HepG2 (cell line): ENCODE data around the gene CNTD1. TPM values are rescaled to one million over a fixed set of nuclear protein-coding genes. Genes with fewer than 3 reads are reported as not detected.

Experiments used
- ATAC-seq: fragments of 200-7000 bp; cut with Tn5 transposase; 3 replicates; pipeline ENCODE4 v1.9.1; 2020; ENCODE audit warnings: mild to moderate bottlenecking, moderate library complexity
- BruUV-seq: library from RNA; stranded (reverse); fragments of 400-500 nt; replicated peaks from 2 replicates; lab custom pipeline; 2021; lab: Mats Ljungman, UMichigan
- CTCF ChIA-PET: fragments of 300-600 bp; formaldehyde crosslinking; extraction: SDS; loops from one replicate; lab custom pipeline; 2021; ENCODE audit warnings: low total read pairs, inconsistent platforms, low intra/inter-chr PET ratio; lab: Yijun Ruan, JAX
- POLR2A ChIA-PET: fragments of 350-600 bp; sonication (Branson Sonifier 250); formaldehyde crosslinking; loops from one replicate; lab custom pipeline; 2020; ENCODE audit warnings: antibody characterized with exemption, inconsistent platforms; lab: Yijun Ruan, JAX
- DNase-seq: peaks from one replicate; pipeline ENCODE4 v3.0.0-alpha.2; 2015; ENCODE audit warnings: low spot score
- FAIRE-seq: peaks from 3 replicates; lab custom pipeline; 2011; peaks lifted over from hg19 to GRCh38; lab: Jason Lieb, UNC
- H2AFZ ChIP-seq: one replicate; pipeline ENCODE4 v1.6.1; 2011; ENCODE audit warnings: low read length, inconsistent platforms
- H3K27ac ChIP-seq: fragments of 300-600 bp; 3 replicates; pipeline ENCODE4 v1.8.0; 2011; ENCODE audit warnings: mixed run types, mild to moderate bottlenecking, mixed read lengths, low read length, inconsistent platforms; ENCODE audit not compliant: insufficient read depth; ENCODE audit errors: extremely low read length
- H3K27me3 ChIP-seq, 2 experiments: fragments of 200-600 bp in 1 of 2; 2 replicates in 1 of 2; 3 replicates in 1 of 2; pipeline versions ENCODE4 v1.6.0 to v1.8.0; 2011; ENCODE audit warnings: low read length in 2 of 2, mild to moderate bottlenecking in 2 of 2, moderate library complexity in 2 of 2, inconsistent platforms in 1 of 2; ENCODE audit not compliant: insufficient read depth in 2 of 2, control insufficient read depth in 1 of 2
- H3K36me3 ChIP-seq, 2 experiments: fragments of 200-600 bp in 1 of 2; replicated peaks in 1 of 2; 2 replicates in 1 of 2; 3 replicates in 1 of 2; pipeline versions ENCODE4 v1.5.1 to v1.8.0; 2011; ENCODE audit warnings: low read length in 2 of 2, inconsistent platforms in 1 of 2; ENCODE audit not compliant: insufficient read depth in 2 of 2, control insufficient read depth in 1 of 2
- H3K4me1 ChIP-seq: 2 replicates; pipeline ENCODE4 v1.5.1; 2012; ENCODE audit warnings: low read length, inconsistent platforms; ENCODE audit not compliant: insufficient read depth
- H3K4me2 ChIP-seq: 2 replicates; pipeline ENCODE4 v1.6.0; 2011; ENCODE audit warnings: low read depth, low read length, inconsistent platforms
- H3K4me3 ChIP-seq, 3 experiments: fragments of 200-600 bp in 1 of 3; sonication (generic), shearing (Covaris generic) in 1 of 3; replicated peaks in 1 of 3; 2 replicates each; pipeline ENCODE4 v1.5.1; 2011 to 2016; ENCODE audit warnings: low read length in 3 of 3, inconsistent platforms in 2 of 3, low read depth in 2 of 3, mild to moderate bottlenecking in 2 of 3, control low read depth in 1 of 3, mixed read lengths in 1 of 3; ENCODE audit not compliant: insufficient read depth in 1 of 3
- H3K79me2 ChIP-seq: one replicate; pipeline ENCODE4 v1.6.1; 2011; ENCODE audit warnings: low read length, inconsistent platforms; ENCODE audit not compliant: insufficient read depth
- H3K9ac ChIP-seq: 2 replicates; pipeline ENCODE4 v1.6.0; 2011; ENCODE audit warnings: mild to moderate bottlenecking, low read depth, low read length, inconsistent platforms; ENCODE audit not compliant: insufficient read depth
- H3K9me3 ChIP-seq: 2 replicates; pipeline ENCODE4 v1.5.1; 2012; ENCODE audit warnings: mild to moderate bottlenecking, low read length
- H4K20me1 ChIP-seq: 2 replicates; pipeline ENCODE4 v1.6.0; 2011; ENCODE audit warnings: inconsistent platforms, mild to moderate bottlenecking, low read length, moderate library complexity; ENCODE audit not compliant: insufficient read depth
- NFE2L1 ChIP-seq: sonication (generic); formaldehyde crosslinking; IDR thresholded peaks from 2 replicates; pipeline ENCODE4 v1.4.0; 2020; ENCODE audit warnings: missing genetic modification reagents, mild to moderate bottlenecking, borderline replicate concordance
- NR0B2 ChIP-seq: sonication (generic); formaldehyde crosslinking; IDR thresholded peaks from 2 replicates; pipeline ENCODE4 v1.4.0; 2020; ENCODE audit warnings: mild to moderate bottlenecking, missing genetic modification reagents
- TEAD2 ChIP-seq: sonication (generic); formaldehyde crosslinking; IDR thresholded peaks from 2 replicates; pipeline ENCODE4 v1.9.0; 2021; ENCODE audit warnings: missing genetic modification reagents
- TSC22D2 ChIP-seq: sonication (generic); formaldehyde crosslinking; IDR thresholded peaks from 2 replicates; pipeline ENCODE4 v1.5.1; 2020; ENCODE audit warnings: missing genetic modification reagents, mild to moderate bottlenecking, borderline replicate concordance
- ZBTB4 ChIP-seq: sonication (generic); formaldehyde crosslinking; IDR thresholded peaks from 2 replicates; pipeline ENCODE4 v1.4.0; 2020; ENCODE audit warnings: missing genetic modification reagents, mild to moderate bottlenecking, borderline replicate concordance
- ZNF142 ChIP-seq: sonication (generic); formaldehyde crosslinking; IDR thresholded peaks from 2 replicates; pipeline ENCODE4 v1.4.0; 2020; ENCODE audit warnings: missing genetic modification reagents
- ZNF510 ChIP-seq: sonication (generic); formaldehyde crosslinking; IDR thresholded peaks from 2 replicates; pipeline ENCODE4 v1.4.0; 2020; ENCODE audit warnings: low read depth, mild to moderate bottlenecking, missing genetic modification reagents
- ZNF83 ChIP-seq: sonication (generic); formaldehyde crosslinking; IDR thresholded peaks from 2 replicates; pipeline ENCODE4 v1.4.0; 2020; ENCODE audit warnings: missing genetic modification reagents, mild to moderate bottlenecking, borderline replicate concordance
- WGBS: methylation state at CpG from one replicate; pipeline ENCODE4 v1.1.6; 2017; ENCODE audit warnings: low lambda C conversion rate; 5-methylcytosine and 5-hydroxymethylcytosine counted together
- in situ Hi-C: cut with HindIII; loops from 2 replicates; pipeline ENCODE4 v1.10.0; 2017; ENCODE audit warnings: low pct_unique_long_range_greater_than_20kb; ENCODE audit not compliant: extremely low pct_ligation_motif_present
- intact Hi-C: fragments of 100-400 bp; cut with micrococcal nuclease; formaldehyde crosslinking; loops from one replicate; pipeline ENCODE4 v1.10.0; 2022; ENCODE audit not compliant: unreplicated experiment
- polyA plus RNA-seq, 8 experiments: library from polyadenylated mRNA; depleted of rRNA in 3 of 8; stranded (reverse) in 7 of 8; unstranded in 1 of 8; fragments of >200 nt; fragmentation: Illumina TruSeq in 4 of 8; extraction: Trizol in 4 of 8; gene quantifications; 2 replicates each; pipeline versions ENCODE4 v1.2.1 to v1.2.3, GENCODE V29; 2011 to 2016; ENCODE audit warnings: low read depth in 4 of 8, missing spikeins in 1 of 8, mixed read lengths in 1 of 8; ENCODE audit not compliant: insufficient read depth in 1 of 8
- total RNA-seq, 5 experiments: library from RNA; depleted of rRNA; stranded (reverse); fragments of >200 nt; fragmentation: Illumina TruSeq; extraction: Trizol; gene quantifications; 2 replicates each; pipeline ENCODE4 v1.2.3, GENCODE V29; 2016; ENCODE audit warnings: low read depth in 1 of 5
- TF ChIP-seq, protein P1 (sequence below): sonication (generic); formaldehyde crosslinking; IDR thresholded peaks from 2 replicates; pipeline ENCODE4 v1.8.0; 2022; ENCODE audit warnings: mild to moderate bottlenecking, missing genetic modification reagents; ENCODE audit not compliant: insufficient replicate concordance

The CNTD1 gene
- total and polyA plus RNA-seq, 2 of the 13 experiments (the other 11 are each of a cell fraction or from before 2014, with no cell fraction given), result 0.11 to 0.15 TPM

DNA sequence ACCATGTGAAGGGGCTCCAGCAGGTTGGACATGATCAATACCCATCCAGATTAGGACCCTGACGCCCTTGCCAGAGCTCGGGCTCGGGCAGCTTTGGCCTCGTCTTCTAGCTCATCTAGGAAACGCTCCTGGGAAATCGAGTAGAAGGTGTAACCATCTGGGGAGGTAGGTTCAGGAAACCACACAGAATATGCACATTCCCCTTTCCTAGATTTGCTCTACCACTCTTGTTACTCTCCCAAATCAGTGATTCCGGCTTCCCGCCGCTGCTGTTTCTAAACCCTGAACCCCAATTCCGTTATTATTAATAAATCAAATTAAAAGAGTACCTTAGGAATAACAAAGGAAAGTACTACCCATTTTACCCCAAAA, 664 bp upstream of the CNTD1 start:
- Histone ChIP-seq H2AFZ (no peak overlapping the region), H3K9me3 (no peaks in the 10 kb centered on the region), H3K4me1 (peaks cover 51% of the 10 kb centered on the region), H3K4me3 (peak overlapping the region; percentile 88 to 94 (median 94)), H4K20me1 (no peaks in the 10 kb centered on the region), H3K36me3 (peaks cover 0 to 2% of the 10 kb centered on the region in 2 experiments; a peak in 3 of 5 replicates), H3K27ac (peak overlapping the region; percentile 88), H3K27me3 (no peaks in the 10 kb centered on the region; a peak in 2 of 5 replicates), H3K79me2 (peaks cover 19% of the 10 kb centered on the region), H3K9ac (peak overlapping the region; percentile 94), H3K4me2 (peak overlapping the region; percentile 100)
- ATAC-seq (peak; percentile 2; the same call in 2 of the 3 replicates), FAIRE-seq (no peak), DNase-seq (no peak)
- POLR2A ChIA-PET, result interaction anchor here (0.6 to 12.5 kb wide), 40 partner anchors 9 to 518 kb away, joined by 3 to 278 read pairs (median 4); partner anchors contain the start of genes BECN1, EZH1, PLEKHH3 and PSMC3IP
- in situ Hi-C loops, result no loop called here
- CTCF ChIA-PET, result no interaction called here
- no TSS peak for BruUV-seq
- under 1% methylated on average over 10 of the region's 10 CpGs for WGBS
- intact Hi-C loops, result loop anchor here (2.0 kb wide), 1 partner anchor 27 kb away; the partner anchor contains the start of gene BECN1
- TF ChIP-seq TEAD2 (CRISPR knock-in tag) (no peak), ZNF510 (CRISPR knock-in tag) (no peak), ZNF142 (CRISPR knock-in tag) (0 out of 2 replicates have a peak, but pooled peaks have one; percentile 2), NR0B2 (CRISPR knock-in tag) (no peak), ZBTB4 (CRISPR knock-in tag) (no peak), ZNF83 (no peak), NFE2L1 (CRISPR knock-in tag) (no peak), TSC22D2 (CRISPR knock-in tag) (no peak)
- TF ChIP-seq, protein P1, sequence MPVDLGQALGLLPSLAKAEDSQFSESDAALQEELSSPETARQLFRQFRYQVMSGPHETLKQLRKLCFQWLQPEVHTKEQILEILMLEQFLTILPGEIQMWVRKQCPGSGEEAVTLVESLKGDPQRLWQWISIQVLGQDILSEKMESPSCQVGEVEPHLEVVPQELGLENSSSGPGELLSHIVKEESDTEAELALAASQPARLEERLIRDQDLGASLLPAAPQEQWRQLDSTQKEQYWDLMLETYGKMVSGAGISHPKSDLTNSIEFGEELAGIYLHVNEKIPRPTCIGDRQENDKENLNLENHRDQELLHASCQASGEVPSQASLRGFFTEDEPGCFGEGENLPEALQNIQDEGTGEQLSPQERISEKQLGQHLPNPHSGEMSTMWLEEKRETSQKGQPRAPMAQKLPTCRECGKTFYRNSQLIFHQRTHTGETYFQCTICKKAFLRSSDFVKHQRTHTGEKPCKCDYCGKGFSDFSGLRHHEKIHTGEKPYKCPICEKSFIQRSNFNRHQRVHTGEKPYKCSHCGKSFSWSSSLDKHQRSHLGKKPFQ, result peak; percentile 48
